Heart left ventricle (tissue), 16 donors: ENCODE results near the gene SGSM2. TPM values are rescaled to one million over a fixed set of nuclear protein-coding genes. Genes with fewer than 3 reads are reported as not detected.

Source experiments
- ATAC-seq, 4 donors: fragments of 200-7000 bp; cut with Tn5 transposase; one replicate each; pipeline ENCODE4 v1.9.1; 2020 to 2022; ENCODE audit warnings: moderate library complexity in 4 of 4, mild to moderate bottlenecking in 3 of 4, moderate number of reproducible peaks in 1 of 4
- DNase-seq, 5 donors: peaks; one replicate each; pipeline ENCODE4 v3.0.0-alpha.2; 2020
- H3K27ac ChIP-seq, 12 donors: fragments of 200-600 bp; sonication (generic) in 4 of 12; one replicate each; pipeline versions ENCODE4 v1.5.0 to v1.8.0; 2016 to 2022; ENCODE audit warnings: mild to moderate bottlenecking in 2 of 12
- H3K27me3 ChIP-seq, 9 donors: fragments of 200-600 bp; sonication (generic) in 2 of 9; one replicate each; pipeline versions ENCODE4 v1.5.1 to v1.8.0; 2016 to 2022; ENCODE audit warnings: mild to moderate bottlenecking in 3 of 9
- H3K36me3 ChIP-seq, 9 donors: fragments of 200-600 bp; sonication (generic) in 2 of 9; one replicate each; pipeline versions ENCODE4 v1.5.0 to v1.8.0; 2018 to 2022; ENCODE audit warnings: mild to moderate bottlenecking in 2 of 9
- H3K4me1 ChIP-seq, 12 donors: fragments of 200-600 bp; sonication (generic) in 4 of 12; one replicate each; pipeline versions ENCODE4 v1.5.0 to v1.8.0; 2016 to 2022; ENCODE audit warnings: mild to moderate bottlenecking in 3 of 12
- H3K4me3 ChIP-seq, 12 donors: fragments of 200-600 bp; sonication (generic) in 4 of 12; one replicate each; pipeline versions ENCODE4 v1.5.0 to v1.8.0; 2017 to 2022; ENCODE audit warnings: mild to moderate bottlenecking in 9 of 12, moderate library complexity in 4 of 12
- H3K9me3 ChIP-seq, 12 donors: fragments of 200-600 bp; sonication (generic) in 4 of 12; one replicate each; pipeline versions ENCODE4 v1.5.0 to v1.8.0; 2016 to 2022; ENCODE audit warnings: mild to moderate bottlenecking in 1 of 12
- POLR2A ChIP-seq, 2 donors: fragments of 450-650 bp; IDR thresholded peaks; one replicate each; pipeline ENCODE4 v1.6.1; 2017; ENCODE audit warnings: antibody characterized with exemption in 2 of 2, mild to moderate bottlenecking in 2 of 2, moderate library complexity in 2 of 2
- WGBS, 4 donors: extraction: QIAGEN DNeasy Blood & Tissue Kit in 2 of 4; methylation state at CpG; one replicate each; pipeline versions ENCODE4 v1.1.5 to v1.1.7; 2013 to 2018; 5-methylcytosine and 5-hydroxymethylcytosine counted together
- intact Hi-C, 10 donors: fragments of 100-400 bp; cut with DNase I; formaldehyde crosslinking; loops; one replicate each; pipeline versions ENCODE4 v1.11.1 to v1.14.2; 2022
- polyA plus RNA-seq, 2 donors: library from polyadenylated mRNA; stranded (reverse); fragments of 200-250 nt; gene quantifications; one replicate each; pipeline ENCODE4 v1.2.3, GENCODE V29; 2013
- total RNA-seq, 9 donors: library from RNA; depleted of rRNA in 2 of 9; stranded (reverse); fragments of >200 nt in 2 of 9; fragmentation: NEBNext Ultra II Directional in 3 of 9; extraction: Animal tissue kit (Norgen Biotek cat#: 25700) in 3 of 9; gene quantifications; one replicate each; pipeline versions ENCODE4 v1.1.0 to v1.2.4, GENCODE V29; 2016 to 2023
- TF ChIP-seq, protein P1 (sequence below), 12 donors: fragments of 200-600 bp; sonication (generic) in 4 of 12; IDR thresholded peaks; one replicate each; pipeline versions ENCODE4 v1.5.0 to v1.8.0; 2018 to 2022; ENCODE audit warnings: antibody characterized with exemption in 12 of 12, mild to moderate bottlenecking in 5 of 12
- donor health status: ischemic (EF 13 %, LVEDD 7.1; RV severe dilation, severe dysfunction).
- donor health status: healthy with polysubstance abuse.
- donor health status: DM: no; HTN: yes; CAD: no.
- donor health status: DM: no; HTN: no; CAD: no.
- donor health status: ischemic (EF 25% LVEDD 6.9; RV normal size, moderate dysfunction).
- donor health status: ischemic (EF 25% LVEDD 5.7; RV mildly dilated, moderate dysfunction).
- donor health status: healthy.
- donor health status: DM: yes; HTN: yes; CAD: no.
- donor health status: ischemic (EF 35%, LVEDD 5.7; RV mildly dilated, moderate dysfunction).
- donor health status: nonischemic (EF 11% LVEDD 7.7; RV severe dilation, severe dysfunction).
- donor health status: DM: yes; HTN: yes; CAD: no.
- donor health status: PGD.
- donor health status: ischemic (EF 29% LVEDD 5.4; RV normal size, mild dysfunction).
- donor health status: nonischemic (EF 23%, LVEDD 6.1; RV moderate dilation, normal function).

SGSM2 gene
- total and polyA plus RNA-seq, 11 donors = 17.0 to 35.1 (median 22.3) TPM

DNA sequence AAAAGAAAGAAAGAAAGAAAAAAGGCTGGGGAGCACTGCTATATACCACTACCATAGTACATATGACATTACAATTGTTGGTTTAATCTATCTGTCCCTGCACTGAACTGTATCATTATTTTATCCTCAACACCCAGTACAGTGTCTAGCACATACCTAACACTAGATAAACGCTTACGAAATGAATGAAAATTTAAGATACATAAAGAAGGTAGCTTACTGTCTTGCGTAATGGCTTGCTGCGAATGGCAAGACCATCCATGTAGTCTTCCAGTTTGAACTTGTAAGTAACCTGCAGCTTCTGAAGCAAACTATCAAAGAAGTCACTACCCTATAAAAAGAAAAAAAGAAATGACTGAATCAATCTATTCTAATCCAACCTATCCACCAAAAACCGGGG lies 40.3 kb upstream of the SGSM2 start:
- TF ChIP-seq, protein P1, sequence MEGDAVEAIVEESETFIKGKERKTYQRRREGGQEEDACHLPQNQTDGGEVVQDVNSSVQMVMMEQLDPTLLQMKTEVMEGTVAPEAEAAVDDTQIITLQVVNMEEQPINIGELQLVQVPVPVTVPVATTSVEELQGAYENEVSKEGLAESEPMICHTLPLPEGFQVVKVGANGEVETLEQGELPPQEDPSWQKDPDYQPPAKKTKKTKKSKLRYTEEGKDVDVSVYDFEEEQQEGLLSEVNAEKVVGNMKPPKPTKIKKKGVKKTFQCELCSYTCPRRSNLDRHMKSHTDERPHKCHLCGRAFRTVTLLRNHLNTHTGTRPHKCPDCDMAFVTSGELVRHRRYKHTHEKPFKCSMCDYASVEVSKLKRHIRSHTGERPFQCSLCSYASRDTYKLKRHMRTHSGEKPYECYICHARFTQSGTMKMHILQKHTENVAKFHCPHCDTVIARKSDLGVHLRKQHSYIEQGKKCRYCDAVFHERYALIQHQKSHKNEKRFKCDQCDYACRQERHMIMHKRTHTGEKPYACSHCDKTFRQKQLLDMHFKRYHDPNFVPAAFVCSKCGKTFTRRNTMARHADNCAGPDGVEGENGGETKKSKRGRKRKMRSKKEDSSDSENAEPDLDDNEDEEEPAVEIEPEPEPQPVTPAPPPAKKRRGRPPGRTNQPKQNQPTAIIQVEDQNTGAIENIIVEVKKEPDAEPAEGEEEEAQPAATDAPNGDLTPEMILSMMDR (IDR thresholded peaks at IDR 0.05) = no peak
- TF ChIP-seq POLR2A (IDR thresholded peaks at IDR 0.05) = no peak
- peaks cover 0 to 17% (median 5%) of the 10 kb centered on the region in 12 donors for H3K4me1 ChIP-seq
- H3K36me3 ChIP-seq = peaks cover 0 to 87% (median 79%) of the 10 kb centered on the region in 9 donors
- no peak for DNase-seq
- no peak for ATAC-seq
- intact Hi-C loops = no loop called here
- no peaks in the 10 kb centered on the region for H3K9me3 ChIP-seq
- WGBS, 4 donors = 89 to 95% (median 89%) methylated on average over 5 of the region's 5 CpGs
- no peak overlapping the region for H3K4me3 ChIP-seq
- no peak overlapping the region for H3K27ac ChIP-seq
- H3K27me3 ChIP-seq = no peaks in the 10 kb centered on the region

DNA sequence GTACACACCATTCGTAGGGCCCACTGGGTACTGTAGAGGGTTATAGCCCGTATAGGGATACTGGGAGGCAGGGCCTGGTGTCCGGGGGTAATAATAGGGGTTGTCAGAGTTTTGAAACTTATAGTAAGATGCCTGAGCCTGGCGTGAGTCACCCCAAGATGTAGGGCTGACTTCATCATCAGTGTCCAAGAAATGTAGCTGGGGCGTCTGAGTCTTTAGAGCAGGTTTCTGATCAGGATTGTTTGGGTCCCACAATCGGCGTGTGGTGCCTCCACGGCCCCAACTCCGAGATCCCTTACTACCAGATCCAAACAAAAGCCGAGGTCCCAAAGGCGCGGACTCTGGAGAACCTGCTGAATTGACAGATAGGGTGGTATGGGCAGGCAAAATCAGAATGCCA lies 38.2 kb upstream of the SGSM2 start:
- WGBS, 4 donors = 91 to 98% (median 94%) methylated on average over 12 of the region's 12 CpGs
- DNase-seq = no peak
- H3K4me1 ChIP-seq = peaks cover 0 to 26% (median 14%) of the 10 kb centered on the region in 12 donors
- no peak for ATAC-seq
- intact Hi-C loops = no loop called here
- no peaks in the 10 kb centered on the region for H3K27me3 ChIP-seq
- no peaks in the 10 kb centered on the region for H3K9me3 ChIP-seq
- no peak overlapping the region for H3K27ac ChIP-seq
- H3K36me3 ChIP-seq = peaks cover 0 to 66% (median 58%) of the 10 kb centered on the region in 9 donors
- H3K4me3 ChIP-seq = no peak overlapping the region
- no peak for TF ChIP-seq POLR2A (IDR thresholded peaks at IDR 0.05)
- TF ChIP-seq, protein P1 (IDR thresholded peaks at IDR 0.05) = no peak

DNA sequence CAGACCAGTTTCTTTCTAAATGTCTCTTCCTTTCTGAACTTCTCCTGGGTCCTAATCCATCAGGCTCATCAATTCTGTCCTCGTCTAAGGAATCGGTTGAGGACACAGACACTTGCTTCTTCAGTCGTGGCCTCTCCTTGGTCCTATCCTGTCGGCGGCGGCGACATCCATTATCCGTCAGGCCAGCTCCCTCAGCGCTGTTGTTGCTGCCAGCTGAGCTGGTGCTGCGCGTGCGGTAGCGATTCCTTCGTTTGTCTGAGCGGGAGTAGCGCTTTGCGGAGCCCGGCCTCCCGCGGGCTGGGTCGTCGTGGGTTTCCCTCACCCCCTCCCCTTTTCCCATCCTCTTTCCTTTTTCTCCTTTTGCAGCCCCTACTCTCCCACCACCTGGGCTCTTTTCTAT lies 37.5 kb upstream of the SGSM2 start:
- no peak for TF ChIP-seq POLR2A (IDR thresholded peaks at IDR 0.05)
- TF ChIP-seq, protein P1 (IDR thresholded peaks at IDR 0.05) = no peak
- Histone ChIP-seq H3K36me3 (peaks cover 0 to 60% (median 52%) of the 10 kb centered on the region in 9 donors), H3K27ac (no peak overlapping the region), H3K9me3 (no peaks in the 10 kb centered on the region), H3K4me1 (peaks cover 0 to 25% (median 17%) of the 10 kb centered on the region in 12 donors), H3K27me3 (no peaks in the 10 kb centered on the region), H3K4me3 (no peak overlapping the region)
- WGBS, 4 donors = 90 to 93% (median 92%) methylated on average over 22 of the region's 22 CpGs
- ATAC-seq (no peak), DNase-seq (no peak)
- intact Hi-C loops = no loop called here

DNA sequence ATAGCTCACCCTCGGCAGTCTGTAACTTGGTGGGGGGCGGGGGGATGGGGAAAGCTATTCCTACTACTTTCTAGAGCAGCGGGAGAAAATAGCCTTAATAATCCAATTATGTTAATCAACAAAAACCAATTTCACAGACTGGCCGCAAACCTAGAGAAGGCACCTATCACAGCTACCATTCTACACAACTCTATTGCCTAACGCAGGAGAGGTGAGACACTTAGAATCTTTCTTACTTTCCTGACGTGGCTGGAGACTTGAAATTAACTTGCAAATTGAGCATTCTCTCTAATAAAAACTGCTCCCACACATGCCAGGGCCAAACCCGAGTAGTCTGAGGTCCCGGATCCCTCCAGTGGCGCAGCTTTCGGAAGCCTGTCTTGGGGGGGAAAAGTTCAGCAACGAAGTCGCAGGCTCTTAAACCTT lies 34.5 kb upstream of the SGSM2 start:
- ATAC-seq (no peak), DNase-seq (no peak)
- peak overlapping the region; percentile 71 to 96 (median 92) for H3K27ac ChIP-seq
- intact Hi-C loops = no loop called here
- H3K36me3 ChIP-seq = peaks cover 0 to 29% (median 22%) of the 10 kb centered on the region in 9 donors
- 2 to 4% (median 3%) methylated on average over 12 of the region's 12 CpGs for WGBS, 4 donors
- peaks cover 0 to 31% (median 17%) of the 10 kb centered on the region in 12 donors for H3K4me1 ChIP-seq
- TF ChIP-seq POLR2A (IDR thresholded peaks at IDR 0.05) = no peak
- TF ChIP-seq, protein P1 (IDR thresholded peaks at IDR 0.05) = no peak
- no peaks in the 10 kb centered on the region for H3K27me3 ChIP-seq
- no peaks in the 10 kb centered on the region for H3K9me3 ChIP-seq
- H3K4me3 ChIP-seq = peak overlapping the region; percentile 76 to 99 (median 88)
